Gastroesophageal sphincter (tissue), 4 donors: ENCODE results near the gene PRSS8. TPM values are rescaled to one million over a fixed set of nuclear protein-coding genes. Genes with fewer than 3 reads are reported as not detected.

ENCODE experiments used
- ATAC-seq: fragments of 150-250 bp; one replicate; pipeline ENCODE4 v1.9.1; 2016; ENCODE audit warnings: mild to moderate bottlenecking, moderate library complexity
- H3K27ac ChIP-seq, 4 donors: fragments of 200-600 bp; sonication (generic) in 3 of 4; 1 replicate in 3 of 4; 2 replicates in 1 of 4; pipeline ENCODE4 v1.5.1; 2016 to 2019
- H3K27me3 ChIP-seq: fragments of 200-600 bp; sonication (generic); one replicate; pipeline ENCODE4 v1.5.1; 2019
- H3K36me3 ChIP-seq, 2 donors: fragments of 200-600 bp; sonication (generic); one replicate each; pipeline ENCODE4 v1.5.1; 2019; ENCODE audit warnings: control low read depth in 1 of 2
- H3K4me1 ChIP-seq, 3 donors: fragments of 200-600 bp; sonication (generic); 1 replicate in 2 of 3; 2 replicates in 1 of 3; pipeline ENCODE4 v1.5.1; 2016 to 2019; ENCODE audit warnings: control low read depth in 2 of 3
- H3K4me3 ChIP-seq, 2 donors: fragments of 200-600 bp; sonication (generic); one replicate each; pipeline ENCODE4 v1.5.1; 2019; ENCODE audit warnings: mild to moderate bottlenecking in 1 of 2, moderate library complexity in 1 of 2
- H3K9me3 ChIP-seq, 3 donors: fragments of 200-600 bp; sonication (generic); one replicate each; pipeline ENCODE4 v1.5.1; 2017 to 2019; ENCODE audit warnings: control low read depth in 2 of 3
- EP300 ChIP-seq: sonication (generic); formaldehyde crosslinking; IDR thresholded peaks from one replicate; pipeline ENCODE4 v1.6.1; 2017; ENCODE audit warnings: antibody characterized with exemption, mild to moderate bottlenecking
- POLR2A ChIP-seq, 2 donors: fragments of 450-650 bp; IDR thresholded peaks; one replicate each; pipeline ENCODE4 v1.6.1; 2017; ENCODE audit warnings: antibody characterized with exemption in 2 of 2, mild to moderate bottlenecking in 2 of 2, moderate library complexity in 1 of 2
- POLR2AphosphoS5 ChIP-seq: sonication (generic); formaldehyde crosslinking; IDR thresholded peaks from one replicate; pipeline ENCODE4 v1.6.1; 2017; ENCODE audit warnings: antibody characterized with exemption
- WGBS, 2 donors: methylation state at CpG; one replicate each; pipeline ENCODE4 v1.1.5; 2018; ENCODE audit warnings: low coverage in 1 of 2; 5-methylcytosine and 5-hydroxymethylcytosine counted together
- total RNA-seq, 4 donors: library from RNA; depleted of rRNA; stranded (reverse); fragments of >200 nt; gene quantifications; one replicate each; pipeline ENCODE4 v1.1.0, GENCODE V29; 2016
- TF ChIP-seq, protein P1 (sequence below), 4 experiments: fragments of 200-600 bp in 2 of 4; fragments of 450-650 bp in 2 of 4; sonication (generic) in 1 of 4; IDR thresholded peaks; one replicate each; pipeline ENCODE4 v1.5.1; 2017 to 2019; ENCODE audit warnings: antibody characterized with exemption in 4 of 4, mild to moderate bottlenecking in 2 of 4, moderate library complexity in 2 of 4

The PRSS8 gene
- total RNA-seq, 4 donors from 2014 or later, result 4.1 TPM; not detected in 3

DNA sequence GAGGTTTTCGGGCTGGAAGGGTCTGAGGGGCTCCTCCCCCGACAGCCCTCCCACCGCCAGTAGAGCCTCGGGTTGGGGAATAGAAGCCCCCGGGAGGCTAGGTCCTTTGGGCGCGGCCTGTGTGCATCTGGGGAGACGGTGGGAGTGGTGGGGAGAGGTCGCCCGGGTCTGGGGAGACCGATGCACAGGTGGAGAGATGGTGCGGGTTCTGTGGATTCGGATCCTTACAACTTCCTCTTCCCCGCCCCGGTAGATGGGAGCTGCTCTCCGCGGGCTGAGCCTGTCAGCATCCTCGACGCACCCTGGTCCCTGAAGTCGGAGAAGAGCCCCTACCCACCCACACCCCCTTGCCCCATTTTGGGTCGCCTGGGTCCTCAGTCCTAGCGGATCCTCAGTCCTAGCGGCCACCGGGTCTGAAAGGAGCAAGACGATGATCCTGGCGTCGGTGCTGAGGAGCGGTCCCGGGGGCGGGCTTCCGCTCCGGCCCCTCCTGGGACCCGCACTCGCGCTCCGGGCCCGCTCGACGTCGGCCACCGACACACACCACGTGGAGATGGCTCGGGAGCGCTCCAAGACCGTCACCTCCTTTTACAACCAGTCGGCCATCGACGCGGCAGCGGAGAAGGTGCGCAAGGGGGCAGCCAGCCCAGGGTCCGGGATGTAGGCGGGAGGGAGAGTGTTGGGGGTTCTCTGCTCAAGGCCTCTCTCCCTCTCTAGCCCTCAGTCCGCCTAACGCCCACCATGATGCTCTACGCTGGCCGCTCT is 26.6 kb downstream of the PRSS8 start:
- Histone ChIP-seq H3K4me3 (peak overlapping the region; percentile 82 to 99), H3K27ac (peak overlapping the region; percentile 70 to 94 (median 93)), H3K27me3 (no peaks in the 10 kb centered on the region), H3K4me1 (peaks cover 0 to 65% (median 10%) of the 10 kb centered on the region in 3 donors), H3K9me3 (no peaks in the 10 kb centered on the region), H3K36me3 (peaks cover 0 to 43% of the 10 kb centered on the region in 2 donors)
- 80% methylated on average over 6 of the region's 57 CpGs; no CpG with 5 or more reads in 1 of the 2 donors for WGBS, 2 donors
- ATAC-seq, result no peak
- no peak for TF ChIP-seq EP300
- no peak for TF ChIP-seq POLR2AphosphoS5

DNA sequence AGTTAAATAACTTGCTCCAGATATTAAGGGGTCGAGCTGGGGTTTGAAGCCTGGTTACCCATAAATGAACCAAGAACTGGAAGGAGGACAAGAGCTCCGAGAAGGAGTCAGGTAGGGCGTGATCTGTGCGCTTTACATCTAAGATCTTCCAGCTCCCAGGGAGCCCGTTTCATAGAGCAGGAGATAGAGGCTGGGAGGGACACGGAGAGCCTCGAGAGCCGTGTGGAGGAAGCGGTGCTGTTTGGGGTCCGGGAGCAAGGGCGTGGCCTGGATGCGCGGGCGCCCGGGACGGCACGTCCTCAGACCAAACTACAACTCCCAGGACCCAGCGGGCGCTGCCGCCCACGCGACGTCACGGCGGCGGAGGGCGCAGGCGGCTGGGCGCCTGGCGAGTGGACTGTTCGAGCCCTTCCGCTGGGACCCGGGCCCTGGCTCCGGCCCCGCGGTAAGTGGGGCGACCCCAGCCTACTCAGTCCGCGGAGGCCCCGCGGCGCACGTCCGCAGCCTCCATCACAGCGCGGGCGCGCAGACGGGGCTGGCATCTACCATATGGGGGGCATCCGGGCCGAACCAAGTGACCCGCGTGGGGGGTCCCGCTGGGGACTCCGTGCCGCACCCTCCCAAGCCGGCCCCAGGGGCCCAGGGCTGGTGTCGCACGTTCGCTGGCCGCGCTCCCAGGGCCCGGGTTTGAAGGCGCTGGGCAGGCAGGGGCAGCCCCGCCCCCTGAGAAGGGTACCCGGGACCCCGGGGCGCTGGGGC is 27.3 kb downstream of the PRSS8 start, which contains the start of gene BCKDK:
Gene BCKDK (plus strand): TSS at position 352 of the 759 bp plus-strand sequence. CDS start 838 bp downstream, outside the sequence.
- Histone ChIP-seq H3K4me1 (peaks cover 0 to 63% (median 10%) of the 10 kb centered on the region in 3 donors), H3K9me3 (no peaks in the 10 kb centered on the region), H3K27ac (peak within 1 kb of the TSS; percentile 70 to 94 (median 93)), H3K4me3 (peak within 1 kb of the TSS; percentile 82 to 99), H3K27me3 (no peaks in the 10 kb centered on the region), H3K36me3 (peaks cover 0 to 41% of the 10 kb centered on the region in 2 donors)
- TF ChIP-seq, protein P1, sequence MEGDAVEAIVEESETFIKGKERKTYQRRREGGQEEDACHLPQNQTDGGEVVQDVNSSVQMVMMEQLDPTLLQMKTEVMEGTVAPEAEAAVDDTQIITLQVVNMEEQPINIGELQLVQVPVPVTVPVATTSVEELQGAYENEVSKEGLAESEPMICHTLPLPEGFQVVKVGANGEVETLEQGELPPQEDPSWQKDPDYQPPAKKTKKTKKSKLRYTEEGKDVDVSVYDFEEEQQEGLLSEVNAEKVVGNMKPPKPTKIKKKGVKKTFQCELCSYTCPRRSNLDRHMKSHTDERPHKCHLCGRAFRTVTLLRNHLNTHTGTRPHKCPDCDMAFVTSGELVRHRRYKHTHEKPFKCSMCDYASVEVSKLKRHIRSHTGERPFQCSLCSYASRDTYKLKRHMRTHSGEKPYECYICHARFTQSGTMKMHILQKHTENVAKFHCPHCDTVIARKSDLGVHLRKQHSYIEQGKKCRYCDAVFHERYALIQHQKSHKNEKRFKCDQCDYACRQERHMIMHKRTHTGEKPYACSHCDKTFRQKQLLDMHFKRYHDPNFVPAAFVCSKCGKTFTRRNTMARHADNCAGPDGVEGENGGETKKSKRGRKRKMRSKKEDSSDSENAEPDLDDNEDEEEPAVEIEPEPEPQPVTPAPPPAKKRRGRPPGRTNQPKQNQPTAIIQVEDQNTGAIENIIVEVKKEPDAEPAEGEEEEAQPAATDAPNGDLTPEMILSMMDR (IDR thresholded peaks at IDR 0.05), result no peak
- TF ChIP-seq POLR2A (IDR thresholded peaks at IDR 0.05) (peak; percentile 65 to 66), POLR2AphosphoS5 (peak; percentile 61)
- peak; percentile 87 for ATAC-seq
- 13% methylated on average over 6 of the region's 68 CpGs; no CpG with 5 or more reads in 1 of the 2 donors for WGBS, 2 donors

DNA sequence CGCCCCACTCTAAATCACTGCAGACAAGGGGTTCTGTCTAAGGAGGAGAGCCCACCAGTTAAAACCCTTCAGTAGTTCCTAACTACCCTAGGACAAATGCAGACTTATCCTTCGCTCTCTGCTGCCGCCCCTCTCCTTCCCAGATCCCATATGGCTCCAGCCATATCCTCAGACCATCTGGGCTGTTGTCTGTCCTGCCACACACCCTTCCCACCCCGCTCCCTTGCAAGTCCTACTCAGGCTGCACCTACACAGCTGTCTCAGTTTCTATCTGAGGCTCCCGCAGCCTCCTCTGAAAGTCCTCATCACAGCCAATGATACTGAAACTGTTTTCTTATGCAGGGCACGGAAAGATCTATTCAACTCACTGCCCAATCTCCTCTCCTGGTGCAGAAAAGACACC is 28.1 kb downstream of the PRSS8 start:
- peaks cover 0 to 34% of the 10 kb centered on the region in 2 donors for H3K36me3 ChIP-seq
- no peak for ATAC-seq
- peak overlapping the region in 3 of 4 donors; percentile 93 to 94 (median 93) for H3K27ac ChIP-seq
- H3K9me3 ChIP-seq, result no peaks in the 10 kb centered on the region
- TF ChIP-seq POLR2A (IDR thresholded peaks at IDR 0.05) (no peak), EP300 (no peak), POLR2AphosphoS5 (no peak)
- TF ChIP-seq, protein P1 (IDR thresholded peaks at IDR 0.05), result no peak
- H3K27me3 ChIP-seq, result no peaks in the 10 kb centered on the region
- 84 to 94% methylated on average over 6 of the region's 6 CpGs for WGBS, 2 donors
- peaks cover 0 to 56% (median 10%) of the 10 kb centered on the region in 3 donors for H3K4me1 ChIP-seq
- H3K4me3 ChIP-seq, result no peak overlapping the region

DNA sequence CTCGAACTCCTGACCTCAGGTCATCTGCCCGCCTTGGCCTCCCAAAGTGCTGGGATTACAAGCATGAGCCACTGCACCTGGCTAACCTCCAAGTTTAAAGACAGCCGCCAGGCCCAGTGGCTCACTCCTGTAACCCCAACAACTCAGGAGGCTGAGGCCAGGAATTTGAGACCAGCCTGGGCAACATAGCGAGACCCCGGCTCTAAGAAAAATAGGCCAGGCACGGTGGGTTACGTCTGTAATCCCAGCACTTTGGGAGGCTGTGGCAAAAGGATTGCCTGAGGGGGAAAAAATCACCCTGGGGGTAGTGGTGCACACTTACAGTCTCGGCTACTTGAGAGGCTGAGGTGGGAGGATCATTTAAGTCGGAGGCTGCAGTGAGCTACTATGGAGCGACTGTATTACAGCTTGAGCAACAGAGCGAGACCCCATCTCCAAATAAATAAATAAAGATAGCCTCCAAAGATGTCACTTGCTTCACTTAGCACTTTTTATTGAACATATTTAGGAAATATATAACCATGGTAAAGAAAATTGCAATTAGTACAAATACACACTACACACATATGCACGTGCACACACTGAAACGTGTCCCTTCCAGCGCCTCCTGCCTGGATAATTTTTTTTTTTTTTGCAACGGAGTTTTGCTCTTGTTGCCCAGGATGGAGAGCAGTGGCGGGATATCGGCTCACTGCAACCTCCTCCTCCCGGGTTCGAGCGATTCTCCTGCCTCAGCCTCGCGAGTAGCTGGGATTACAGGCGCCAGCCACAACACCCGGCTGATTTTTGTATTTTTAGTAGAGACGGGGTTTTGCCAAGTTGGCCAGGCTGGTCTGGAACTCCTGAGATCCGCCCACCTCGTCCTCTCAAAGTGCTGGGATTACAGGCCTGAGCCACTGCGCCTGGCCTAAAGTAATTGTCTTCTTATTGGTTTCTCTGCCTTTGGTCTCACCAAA is 28.7 kb downstream of the PRSS8 start:
- Histone ChIP-seq H3K36me3 (peaks cover 0 to 27% of the 10 kb centered on the region in 2 donors), H3K27ac (peak overlapping the region in 1 of 4 donors; percentile 69), H3K4me1 (peaks cover 0 to 49% (median 10%) of the 10 kb centered on the region in 3 donors), H3K9me3 (no peaks in the 10 kb centered on the region), H3K27me3 (no peaks in the 10 kb centered on the region), H3K4me3 (no peak overlapping the region)
- no peak for TF ChIP-seq POLR2AphosphoS5
- TF ChIP-seq EP300, result no peak
- no peak for TF ChIP-seq POLR2A (IDR thresholded peaks at IDR 0.05)
- TF ChIP-seq, protein P1 (IDR thresholded peaks at IDR 0.05), result no peak
- ATAC-seq, result no peak
- 90 to 97% methylated on average over 12 to 17 of the region's 28 CpGs for WGBS, 2 donors
